Measurements from ENCODE around the gene ORC2.

Gene ORC2

GRCh38 chr2:200860092-200860795 is 103.2 kb downstream of the ORC2 start:
- no peak for DNase-seq
